ENCODE measurements around the gene TIRAP. TPM values are rescaled to one million over a fixed set of nuclear protein-coding genes. Genes with fewer than 3 reads are reported as not detected.

The TIRAP gene
- total RNA-seq, 1 donor from 2014 or later = 15.9 TPM

GRCh38 chr11:126317432-126317755, 34.5 kb downstream of the TIRAP start:
- peaks cover 8% of the 10 kb centered on the region for H3K9me3 Mint-ChIP-seq
- DNase-seq (ENCODE audit: low spot score) = no peak
- peak overlapping the region; percentile 45 for H3K4me3 Mint-ChIP-seq (ENCODE audit: low read depth)
- H3K27ac Mint-ChIP-seq = peak overlapping the region; percentile 77
- intact Hi-C loops (cut with micrococcal nuclease) = loop anchor here (2.0 kb wide), 1 partner anchor 35 kb away; no protein-coding TSS in a partner anchor
- peaks cover 39% of the 10 kb centered on the region for H3K4me1 Mint-ChIP-seq (ENCODE audit: low read depth)
- no peaks in the 10 kb centered on the region for H3K27me3 Mint-ChIP-seq (ENCODE audit: low read depth)
- H3K36me3 Mint-ChIP-seq (ENCODE audit: low read depth) = peaks cover 58% of the 10 kb centered on the region

DNA sequence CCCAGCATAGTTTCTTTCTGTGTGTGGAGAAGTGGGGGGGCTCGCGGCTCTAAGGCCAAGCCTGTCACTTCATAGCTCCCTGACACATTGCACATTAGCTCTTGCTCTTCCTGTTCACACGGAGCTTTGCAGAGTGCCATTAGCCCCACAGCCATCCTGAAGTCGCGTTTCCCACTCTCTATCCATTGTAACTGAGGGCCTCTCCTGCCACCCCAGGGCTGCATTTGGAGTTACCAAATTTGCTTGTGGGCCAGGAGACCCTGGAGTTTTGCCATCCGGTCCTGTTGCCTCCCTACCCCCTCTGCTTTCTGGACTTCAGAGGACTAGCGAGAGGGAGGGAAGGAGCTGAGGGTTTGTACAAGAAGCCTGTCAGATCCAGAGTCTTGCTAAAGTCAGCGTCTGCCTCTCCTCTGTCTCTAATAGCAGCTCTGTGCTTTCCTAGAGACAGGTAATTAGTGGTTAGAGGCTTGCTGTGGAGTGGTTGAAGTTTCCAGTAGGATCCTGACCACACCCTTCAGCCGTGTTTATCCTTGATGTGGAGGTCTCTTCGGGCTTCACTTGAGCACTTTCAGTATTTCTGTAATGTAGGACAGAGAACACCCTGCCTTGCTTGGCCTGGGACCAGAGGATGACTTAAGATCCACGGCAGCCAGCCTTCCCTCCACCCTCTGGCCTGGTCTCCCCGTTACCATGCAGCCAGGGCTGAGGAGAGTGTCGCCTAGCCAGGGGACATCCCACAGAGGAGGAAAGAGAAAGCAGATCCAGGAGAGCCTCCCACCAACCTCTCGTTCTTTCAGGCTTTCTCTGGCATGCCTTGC, 35.1 kb downstream of the TIRAP start:
- peaks cover 56% of the 10 kb centered on the region for H3K36me3 Mint-ChIP-seq (ENCODE audit: low read depth)
- H3K4me1 Mint-ChIP-seq (ENCODE audit: low read depth) = peaks cover 39% of the 10 kb centered on the region
- no peak for DNase-seq (ENCODE audit: low spot score)
- no peaks in the 10 kb centered on the region for H3K27me3 Mint-ChIP-seq (ENCODE audit: low read depth)
- H3K9me3 Mint-ChIP-seq = peaks cover 8% of the 10 kb centered on the region
- peak overlapping the region; percentile 45 for H3K4me3 Mint-ChIP-seq (ENCODE audit: low read depth)
- H3K27ac Mint-ChIP-seq = peak overlapping the region; percentile 77
- intact Hi-C loops (cut with micrococcal nuclease) = loop anchor here (2.0 kb wide), 1 partner anchor 35 kb away; no protein-coding TSS in a partner anchor

DNA sequence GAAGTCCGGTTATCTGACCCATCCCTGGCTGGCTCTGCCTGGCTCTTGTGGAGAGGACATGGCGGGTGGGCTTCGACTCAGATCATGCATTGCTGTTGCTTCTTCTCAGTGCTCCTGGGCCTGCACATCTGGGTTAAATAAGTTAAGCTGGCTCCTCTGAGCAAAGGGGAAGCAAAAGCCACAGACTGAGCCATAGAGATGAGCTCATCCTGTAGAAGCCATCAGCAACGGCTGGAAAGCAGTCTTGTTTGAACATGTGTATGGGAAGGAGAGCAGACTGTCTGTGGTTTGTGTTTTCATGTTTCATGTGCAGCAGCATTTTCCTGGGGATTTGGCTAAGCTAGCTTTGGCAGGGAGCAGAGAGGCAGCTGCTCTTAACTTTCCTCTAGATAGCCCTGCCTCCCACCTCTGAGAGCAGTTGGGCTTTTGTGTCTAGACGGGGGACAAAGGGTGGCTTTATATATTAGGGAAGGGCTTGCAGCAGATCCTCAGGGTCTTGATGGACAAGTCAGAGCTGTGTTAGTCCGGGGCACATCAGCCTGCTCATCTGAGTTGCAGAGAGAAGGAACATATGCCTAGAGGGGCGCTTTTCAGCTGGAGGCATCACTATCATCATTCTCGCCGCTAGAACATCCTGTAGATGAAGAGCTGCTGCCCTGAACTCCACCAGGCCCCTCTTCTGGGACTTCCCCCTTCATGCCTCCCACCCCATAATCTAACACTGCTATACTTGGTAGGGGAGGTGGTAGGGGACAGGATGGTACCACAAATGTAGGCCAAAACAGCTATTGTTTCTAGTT, 35.9 kb downstream of the TIRAP start:
- Mint-ChIP-seq H3K4me3 (ENCODE audit: low read depth) (peak overlapping the region; percentile 45), H3K27me3 (ENCODE audit: low read depth) (no peaks in the 10 kb centered on the region), H3K4me1 (ENCODE audit: low read depth) (peaks cover 36% of the 10 kb centered on the region), H3K9me3 (peaks cover 8% of the 10 kb centered on the region), H3K36me3 (ENCODE audit: low read depth) (peaks cover 52% of the 10 kb centered on the region), H3K27ac (peak overlapping the region; percentile 77)
- no peak for DNase-seq (ENCODE audit: low spot score)
- intact Hi-C loops (cut with micrococcal nuclease) = no loop called here

- no peak for DNase-seq (ENCODE audit: low spot score)
- Mint-ChIP-seq H3K27me3 (ENCODE audit: low read depth) (no peaks in the 10 kb centered on the region), H3K4me1 (ENCODE audit: low read depth) (peaks cover 33% of the 10 kb centered on the region), H3K36me3 (ENCODE audit: low read depth) (peaks cover 47% of the 10 kb centered on the region), H3K4me3 (ENCODE audit: low read depth) (no peak overlapping the region), H3K9me3 (peaks cover 8% of the 10 kb centered on the region), H3K27ac (peak overlapping the region; percentile 77)
- intact Hi-C loops (cut with micrococcal nuclease) = no loop called here
These were observed 36.5 kb downstream of the TIRAP start for GRCh38 chr11:126319374-126319740.

- Mint-ChIP-seq H3K4me3 (ENCODE audit: low read depth) (no peak overlapping the region), H3K27me3 (ENCODE audit: low read depth) (no peaks in the 10 kb centered on the region), H3K27ac (no peak overlapping the region), H3K9me3 (no peaks in the 10 kb centered on the region), H3K4me1 (ENCODE audit: low read depth) (peaks cover 21% of the 10 kb centered on the region), H3K36me3 (ENCODE audit: low read depth) (peaks cover 24% of the 10 kb centered on the region)
- DNase-seq (ENCODE audit: low spot score) = no peak
- intact Hi-C loops (cut with micrococcal nuclease) = no loop called here
These were observed 40.1 kb downstream of the TIRAP start for GRCh38 chr11:126322996-126323395.

GRCh38 chr11:126327281-126328000, 44.5 kb downstream of the TIRAP start:
- no peak for DNase-seq (ENCODE audit: low spot score)
- no peaks in the 10 kb centered on the region for H3K27me3 Mint-ChIP-seq (ENCODE audit: low read depth)
- H3K36me3 Mint-ChIP-seq (ENCODE audit: low read depth) = peaks cover 12% of the 10 kb centered on the region
- H3K4me1 Mint-ChIP-seq (ENCODE audit: low read depth) = peaks cover 16% of the 10 kb centered on the region
- no peaks in the 10 kb centered on the region for H3K9me3 Mint-ChIP-seq
- intact Hi-C loops (cut with micrococcal nuclease) = no loop called here
- H3K4me3 Mint-ChIP-seq (ENCODE audit: low read depth) = no peak overlapping the region
- H3K27ac Mint-ChIP-seq = no peak overlapping the region

DNA sequence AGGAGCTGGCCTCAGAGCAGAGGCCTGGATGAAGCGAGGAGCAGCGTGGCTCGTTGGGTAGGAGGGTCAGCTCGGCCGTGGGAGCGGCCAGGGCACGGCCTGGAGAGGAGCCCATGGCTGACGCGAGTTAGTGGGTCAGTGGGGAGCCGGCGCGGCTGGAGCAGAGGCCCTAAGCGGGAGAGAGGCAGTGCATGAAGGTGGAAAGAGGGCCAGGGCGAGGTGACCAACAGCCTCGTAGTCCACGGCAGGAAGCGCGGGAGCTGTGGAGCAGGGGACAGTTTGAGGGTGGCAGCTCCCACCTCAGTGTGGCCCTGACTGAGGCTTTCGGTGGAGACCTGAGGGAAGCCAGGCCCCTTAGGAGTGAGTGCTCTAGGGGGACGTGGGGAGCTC, 45.1 kb downstream of the TIRAP start:
- Mint-ChIP-seq H3K36me3 (ENCODE audit: low read depth) (peaks cover 14% of the 10 kb centered on the region), H3K4me3 (ENCODE audit: low read depth) (no peak overlapping the region), H3K27me3 (ENCODE audit: low read depth) (no peaks in the 10 kb centered on the region), H3K4me1 (ENCODE audit: low read depth) (peaks cover 19% of the 10 kb centered on the region), H3K27ac (no peak overlapping the region), H3K9me3 (no peaks in the 10 kb centered on the region)
- DNase-seq (ENCODE audit: low spot score) = no peak
- intact Hi-C loops (cut with micrococcal nuclease) = no loop called here

DNA sequence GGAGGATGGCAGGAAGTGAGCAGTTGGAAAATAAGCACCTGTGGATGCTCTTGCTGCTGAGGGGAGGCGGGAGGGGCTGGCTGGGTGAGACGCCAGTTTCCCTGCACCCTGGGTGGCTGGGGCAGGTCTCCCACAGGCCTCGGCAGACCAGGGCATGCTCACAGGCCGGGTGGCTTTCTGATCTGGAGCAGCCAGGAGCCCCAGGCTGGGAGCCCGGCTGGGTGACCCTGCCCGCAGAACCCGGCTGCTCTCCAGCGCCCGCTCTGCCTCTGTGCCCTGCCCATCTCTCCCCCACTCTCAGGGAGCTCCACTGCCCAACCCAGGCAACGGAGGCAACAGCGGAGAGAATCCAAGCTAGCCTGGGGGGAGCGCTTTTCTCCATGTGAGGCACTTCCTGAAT, 45.6 kb downstream of the TIRAP start:
- no peak for DNase-seq (ENCODE audit: low spot score)
- Mint-ChIP-seq H3K36me3 (ENCODE audit: low read depth) (peaks cover 17% of the 10 kb centered on the region), H3K27me3 (ENCODE audit: low read depth) (no peaks in the 10 kb centered on the region), H3K4me3 (ENCODE audit: low read depth) (no peak overlapping the region), H3K4me1 (ENCODE audit: low read depth) (peaks cover 19% of the 10 kb centered on the region), H3K27ac (no peak overlapping the region), H3K9me3 (no peaks in the 10 kb centered on the region)
- intact Hi-C loops (cut with micrococcal nuclease) = no loop called here

DNA sequence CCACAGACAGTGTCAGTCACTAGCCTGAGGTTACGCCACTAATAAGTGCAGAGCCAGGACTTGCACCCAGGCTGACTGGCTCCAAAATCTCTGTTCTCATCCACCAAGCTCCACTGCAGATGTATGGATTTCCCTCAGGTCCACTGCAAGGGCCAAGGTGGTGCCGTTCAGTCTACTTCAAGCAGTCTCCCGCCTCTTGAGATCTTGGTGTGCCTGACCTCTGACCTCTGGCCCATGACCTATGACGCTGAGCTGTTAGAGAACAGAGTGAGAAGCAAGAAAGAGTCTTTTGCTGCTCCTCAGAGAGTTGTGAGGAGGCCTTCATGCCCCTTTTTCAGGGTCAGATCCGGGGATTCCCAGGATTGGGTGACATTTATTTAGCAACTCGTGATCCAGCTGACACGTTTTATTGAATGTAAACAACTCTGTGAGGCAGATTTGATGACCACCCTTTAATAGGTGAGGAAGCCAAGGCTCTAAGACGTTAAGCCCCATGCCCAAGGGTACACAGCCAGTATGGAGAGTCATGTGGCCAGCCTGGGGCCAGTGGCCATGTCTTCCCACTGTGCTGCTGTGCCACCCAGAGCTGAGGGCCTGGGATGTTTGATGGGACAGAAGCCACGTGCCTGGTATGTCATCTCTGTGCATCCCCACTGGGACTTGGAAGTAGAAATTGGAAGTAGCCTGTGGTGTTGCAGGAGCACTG, 46.2 kb downstream of the TIRAP start:
- H3K36me3 Mint-ChIP-seq (ENCODE audit: low read depth) = peaks cover 17% of the 10 kb centered on the region
- H3K4me3 Mint-ChIP-seq (ENCODE audit: low read depth) = no peak overlapping the region
- no peak overlapping the region for H3K27ac Mint-ChIP-seq
- H3K4me1 Mint-ChIP-seq (ENCODE audit: low read depth) = peaks cover 19% of the 10 kb centered on the region
- intact Hi-C loops (cut with micrococcal nuclease) = no loop called here
- H3K9me3 Mint-ChIP-seq = no peaks in the 10 kb centered on the region
- no peak for DNase-seq (ENCODE audit: low spot score)
- H3K27me3 Mint-ChIP-seq (ENCODE audit: low read depth) = no peaks in the 10 kb centered on the region

DNA sequence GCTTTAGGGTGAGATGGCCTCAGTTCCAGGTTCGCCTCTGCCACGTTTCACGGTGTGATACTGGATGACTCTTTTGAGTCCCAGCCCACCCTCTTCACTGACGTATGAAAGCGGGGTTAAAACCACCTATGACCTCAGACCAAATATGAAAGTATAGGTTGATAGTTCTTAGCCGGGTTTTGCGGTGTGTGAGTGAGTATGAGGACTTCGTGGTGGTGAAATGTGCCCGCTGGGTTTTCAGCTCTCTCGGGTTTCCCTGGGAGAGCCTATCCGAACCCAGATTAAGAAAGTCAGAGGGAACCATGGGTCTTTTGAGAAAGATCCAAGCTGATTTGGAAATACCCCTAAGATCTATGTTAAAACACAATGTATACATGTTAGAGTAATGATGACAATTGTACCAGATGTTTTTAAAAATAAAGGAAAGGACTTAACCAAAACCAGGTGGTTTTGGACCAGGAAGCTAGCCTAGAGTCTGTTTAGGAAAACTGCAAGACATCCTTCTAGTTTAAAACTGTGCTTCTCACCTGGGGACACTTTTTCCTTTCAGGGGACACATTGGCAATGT, 46.8 kb downstream of the TIRAP start:
- Mint-ChIP-seq H3K27me3 (ENCODE audit: low read depth) (no peaks in the 10 kb centered on the region), H3K27ac (peak overlapping the region; percentile 64), H3K9me3 (no peaks in the 10 kb centered on the region), H3K36me3 (ENCODE audit: low read depth) (peaks cover 19% of the 10 kb centered on the region), H3K4me1 (ENCODE audit: low read depth) (peaks cover 20% of the 10 kb centered on the region), H3K4me3 (ENCODE audit: low read depth) (no peak overlapping the region)
- intact Hi-C loops (cut with micrococcal nuclease) = no loop called here
- no peak for DNase-seq (ENCODE audit: low spot score)

DNA sequence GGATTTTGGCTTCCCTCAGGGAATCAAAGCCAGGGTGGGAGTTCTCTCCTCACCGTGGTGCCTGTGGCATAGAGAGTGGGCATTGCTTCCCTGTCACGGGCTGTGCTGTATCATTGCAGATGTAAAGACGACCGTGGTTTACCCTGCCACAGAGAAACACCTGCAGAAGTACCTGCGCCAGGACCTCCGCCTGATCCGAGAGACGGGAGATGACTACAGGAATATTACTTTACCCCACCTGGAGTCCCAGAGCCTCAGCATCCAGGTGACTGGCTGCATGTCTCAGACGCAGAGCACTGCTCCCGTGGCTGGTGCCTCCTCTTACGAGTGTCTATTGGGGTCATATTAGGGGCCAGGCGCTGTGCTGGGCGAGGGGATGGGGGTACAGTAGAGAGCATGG, 48.4 kb downstream of the TIRAP start:
- intact Hi-C loops (cut with micrococcal nuclease) = no loop called here
- Mint-ChIP-seq H3K4me1 (ENCODE audit: low read depth) (peaks cover 28% of the 10 kb centered on the region), H3K36me3 (ENCODE audit: low read depth) (peaks cover 26% of the 10 kb centered on the region), H3K27me3 (ENCODE audit: low read depth) (no peaks in the 10 kb centered on the region), H3K9me3 (no peaks in the 10 kb centered on the region), H3K27ac (no peak overlapping the region), H3K4me3 (ENCODE audit: low read depth) (no peak overlapping the region)
- no peak for DNase-seq (ENCODE audit: low spot score)

DNA sequence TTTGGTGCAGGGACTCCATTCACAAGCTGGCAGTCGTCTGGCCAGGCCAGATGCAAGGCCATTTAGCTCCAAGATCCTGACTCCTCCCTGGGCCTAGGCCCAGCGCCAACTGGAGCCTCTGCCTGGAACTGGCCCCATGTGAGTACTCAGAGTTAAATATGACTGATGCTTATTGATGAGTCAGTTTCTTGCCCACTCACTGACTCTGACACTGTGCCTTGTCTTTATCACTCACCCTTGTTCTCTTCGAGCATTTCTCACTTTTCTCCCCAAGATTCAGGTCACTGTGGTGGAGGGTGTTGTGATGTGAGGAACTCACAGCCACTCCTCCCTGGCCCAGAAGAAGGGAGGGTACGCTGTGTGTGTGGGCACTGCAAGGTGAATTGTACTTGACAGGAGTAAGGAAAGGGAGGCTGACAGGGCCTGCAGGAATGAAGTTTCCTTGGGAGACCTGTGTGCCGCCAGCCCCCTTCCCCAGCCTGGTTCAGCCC, 49.4 kb downstream of the TIRAP start:
- peaks cover 28% of the 10 kb centered on the region for H3K36me3 Mint-ChIP-seq (ENCODE audit: low read depth)
- peaks cover 33% of the 10 kb centered on the region for H3K4me1 Mint-ChIP-seq (ENCODE audit: low read depth)
- no peaks in the 10 kb centered on the region for H3K9me3 Mint-ChIP-seq
- H3K27ac Mint-ChIP-seq = no peak overlapping the region
- H3K27me3 Mint-ChIP-seq (ENCODE audit: low read depth) = no peaks in the 10 kb centered on the region
- intact Hi-C loops (cut with micrococcal nuclease) = no loop called here
- H3K4me3 Mint-ChIP-seq (ENCODE audit: low read depth) = no peak overlapping the region
- no peak for DNase-seq (ENCODE audit: low spot score)

Data from activated T-helper 2 cell treated with anti-CD3 and anti-CD28 coated beads, Interferon-gamma antibody, Interleukin-2, Interleukin-4, amounts not matched to agents 10 μg/mL and 5 μg/mL and 100 μg/mL, durations not matched to agents 14 hours and 24 hours and 36 hours (primary cell).